CD14-positive monocyte (primary cell): Measurements from ENCODE around the gene AP1AR. TPM values are rescaled to one million over a fixed set of nuclear protein-coding genes. Genes with fewer than 3 reads are reported as not detected.
A peak's percentile ranks its signal among the peaks of the same experiment; 100 is the strongest.

Source experiments
- DNase-seq, 3 donors: peaks; one replicate each; pipeline ENCODE4 v3.0.0-alpha.2; 2011 to 2022
- H2AFZ ChIP-seq: 2 replicates; pipeline ENCODE4 v1.6.0; 2012; ENCODE audit warnings: mild to moderate bottlenecking, low read depth, low read length, inconsistent platforms; ENCODE audit not compliant: insufficient read depth, poor library complexity, severe bottlenecking
- H3K27ac ChIP-seq, 2 donors: 1 replicate in 1 of 2; 2 replicates in 1 of 2; pipeline ENCODE4 v1.5.1; 2012 to 2013; ENCODE audit warnings: low read length in 2 of 2, control low read depth in 1 of 2, inconsistent platforms in 1 of 2, low read depth in 1 of 2, mild to moderate bottlenecking in 1 of 2
- H3K27me3 ChIP-seq, 2 donors: one replicate each; pipeline versions ENCODE4 v1.6.0 to v1.6.1; 2011 to 2013; ENCODE audit warnings: low read length in 2 of 2; ENCODE audit not compliant: control insufficient read depth in 2 of 2, insufficient read depth in 2 of 2
- H3K36me3 ChIP-seq, 2 donors: replicated peaks in 1 of 2; 1 replicate in 1 of 2; 2 replicates in 1 of 2; pipeline versions ENCODE4 v1.5.1 to v1.6.1; 2012 to 2013; ENCODE audit warnings: low read length in 2 of 2, control low read depth in 1 of 2, inconsistent platforms in 1 of 2, mild to moderate bottlenecking in 1 of 2; ENCODE audit not compliant: insufficient read depth in 2 of 2, control insufficient read depth in 1 of 2
- H3K4me1 ChIP-seq, 2 donors: 1 replicate in 1 of 2; 2 replicates in 1 of 2; pipeline versions ENCODE4 v1.5.1 to v1.6.1; 2012 to 2013; ENCODE audit warnings: low read length in 2 of 2, control low read depth in 1 of 2, inconsistent platforms in 1 of 2, mild to moderate bottlenecking in 1 of 2, moderate library complexity in 1 of 2; ENCODE audit not compliant: insufficient read depth in 2 of 2, control insufficient read depth in 1 of 2
- H3K4me2 ChIP-seq: replicated peaks from 2 replicates; pipeline ENCODE3; 2012; ENCODE audit warnings: low read length, moderate library complexity, mild to moderate bottlenecking; ENCODE audit not compliant: poor library complexity, severe bottlenecking; ENCODE audit errors: extremely low read depth
- H3K4me3 ChIP-seq, 3 experiments: fragments of 200-600 bp in 1 of 3; sonication (generic) in 1 of 3; replicated peaks in 1 of 3; 1 replicate in 2 of 3; 2 replicates in 1 of 3; pipeline ENCODE4 v1.5.1; 2011 to 2013; ENCODE audit warnings: low read length in 3 of 3, mild to moderate bottlenecking in 3 of 3, control low read depth in 2 of 3, low read depth in 2 of 3, inconsistent platforms in 1 of 3, moderate library complexity in 1 of 3
- H3K79me2 ChIP-seq: 2 replicates; pipeline ENCODE4 v1.6.0; 2012; ENCODE audit warnings: mild to moderate bottlenecking, control low read depth, inconsistent platforms, low read length, moderate library complexity; ENCODE audit not compliant: insufficient read depth
- H3K9ac ChIP-seq: 2 replicates; pipeline ENCODE4 v1.6.0; 2017; ENCODE audit warnings: low read length, mild to moderate bottlenecking; ENCODE audit not compliant: insufficient read depth, poor library complexity, severe bottlenecking
- H3K9me3 ChIP-seq, 2 donors: replicated peaks in 1 of 2; 1 replicate in 1 of 2; 2 replicates in 1 of 2; pipeline versions ENCODE4 v1.5.1 to v1.6.1; 2012 to 2013; ENCODE audit warnings: low read length in 2 of 2, control low read depth in 1 of 2; ENCODE audit not compliant: control insufficient read depth in 1 of 2, insufficient read depth in 1 of 2
- H4K20me1 ChIP-seq: 2 replicates; pipeline ENCODE4 v1.6.0; 2012; ENCODE audit warnings: mild to moderate bottlenecking, low read length, control low read depth, moderate library complexity; ENCODE audit not compliant: insufficient read depth
- H3K27ac Mint-ChIP-seq, 7 donors: one replicate each; pipeline ENCODE4 v1.8.0; 2020; ENCODE audit warnings: mild to moderate bottlenecking in 7 of 7, mixed read lengths in 7 of 7, moderate library complexity in 6 of 7, inconsistent platforms in 2 of 7
- H3K27me3 Mint-ChIP-seq, 3 donors: one replicate each; pipeline ENCODE4 v1.8.0; 2021 to 2022; ENCODE audit warnings: low read depth in 3 of 3, mild to moderate bottlenecking in 3 of 3, mixed read lengths in 3 of 3, moderate library complexity in 3 of 3, inconsistent platforms in 1 of 3
- H3K36me3 Mint-ChIP-seq, 2 donors: one replicate each; pipeline ENCODE4 v1.8.0; 2020; ENCODE audit warnings: mixed read lengths in 2 of 2, inconsistent platforms in 1 of 2, mild to moderate bottlenecking in 1 of 2
- H3K4me1 Mint-ChIP-seq: one replicate; pipeline ENCODE4 v1.8.0; 2020; ENCODE audit warnings: mild to moderate bottlenecking, mixed read lengths
- H3K4me3 Mint-ChIP-seq, 2 donors: one replicate each; pipeline ENCODE4 v1.8.0; 2020; ENCODE audit warnings: mild to moderate bottlenecking in 2 of 2, mixed read lengths in 2 of 2, moderate library complexity in 1 of 2
- H3K9me3 Mint-ChIP-seq, 7 donors: one replicate each; pipeline ENCODE4 v1.8.0; 2020 to 2022; ENCODE audit warnings: mixed read lengths in 7 of 7, mild to moderate bottlenecking in 6 of 7, moderate library complexity in 6 of 7, inconsistent platforms in 2 of 7
- WGBS: methylation state at CpG from one replicate; pipeline ENCODE4 v1.1.5; 2013; ENCODE audit warnings: missing lambda C conversion rate; ENCODE audit not compliant: insufficient coverage; 5-methylcytosine and 5-hydroxymethylcytosine counted together
- intact Hi-C, 2 donors: fragments of 100-400 bp; cut with micrococcal nuclease; formaldehyde crosslinking; loops; one replicate each; pipeline versions ENCODE4 v1.15.0 to v1.15.1; 2023
- polyA minus RNA-seq: library from RNA; depleted of rRNA, polyadenylated mRNA; stranded (reverse); fragments of >200 nt; gene quantifications from 2 replicates; pipeline ENCODE4 v1.2.3, GENCODE V29; 2012
- polyA plus RNA-seq, 3 donors: library from polyadenylated mRNA; depleted of rRNA in 1 of 3; unstranded in 2 of 3; stranded (reverse) in 1 of 3; fragments of 300-500 nt in 2 of 3; fragments of >200 nt in 1 of 3; fragmentation: Illumina TruSeq in 2 of 3; gene quantifications; 1 replicate in 2 of 3; 2 replicates in 1 of 3; pipeline ENCODE4 v1.2.3, GENCODE V29; 2012 to 2021
- total RNA-seq, 12 experiments: library from RNA in 1 of 12; stranded (reverse) in 1 of 12; fragments of 120-200 nt in 1 of 12; gene quantifications; one replicate each; pipeline ENCODE4 v1.2.4 and lab custom pipeline; 2013 to 2026; ENCODE audit warnings: mixed read lengths in 6 of 12, inconsistent platforms in 1 of 12
- TF ChIP-seq, protein P1 (sequence below): fragments of 200-600 bp; IDR thresholded peaks from one replicate; pipeline ENCODE4 v1.8.0; 2022; ENCODE audit warnings: antibody characterized with exemption, mild to moderate bottlenecking

Gene AP1AR, protein sequence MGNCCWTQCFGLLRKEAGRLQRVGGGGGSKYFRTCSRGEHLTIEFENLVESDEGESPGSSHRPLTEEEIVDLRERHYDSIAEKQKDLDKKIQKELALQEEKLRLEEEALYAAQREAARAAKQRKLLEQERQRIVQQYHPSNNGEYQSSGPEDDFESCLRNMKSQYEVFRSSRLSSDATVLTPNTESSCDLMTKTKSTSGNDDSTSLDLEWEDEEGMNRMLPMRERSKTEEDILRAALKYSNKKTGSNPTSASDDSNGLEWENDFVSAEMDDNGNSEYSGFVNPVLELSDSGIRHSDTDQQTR
- 21.3 TPM for total RNA-seq (2013)
- polyA plus RNA-seq, result 10 to 100 TPM in 2 of 3 donors, 1 to 10 TPM in 1; 6.1 to 15.8 (median 14.6) TPM
- 8.3 and 8.9 TPM in 2 replicates for polyA minus RNA-seq
- total RNA-seq (lab: John Stamatoyannopoulos, UW), result 14.4 to 47.0 (median 34.4) reads per million in 11 experiments

DNA sequence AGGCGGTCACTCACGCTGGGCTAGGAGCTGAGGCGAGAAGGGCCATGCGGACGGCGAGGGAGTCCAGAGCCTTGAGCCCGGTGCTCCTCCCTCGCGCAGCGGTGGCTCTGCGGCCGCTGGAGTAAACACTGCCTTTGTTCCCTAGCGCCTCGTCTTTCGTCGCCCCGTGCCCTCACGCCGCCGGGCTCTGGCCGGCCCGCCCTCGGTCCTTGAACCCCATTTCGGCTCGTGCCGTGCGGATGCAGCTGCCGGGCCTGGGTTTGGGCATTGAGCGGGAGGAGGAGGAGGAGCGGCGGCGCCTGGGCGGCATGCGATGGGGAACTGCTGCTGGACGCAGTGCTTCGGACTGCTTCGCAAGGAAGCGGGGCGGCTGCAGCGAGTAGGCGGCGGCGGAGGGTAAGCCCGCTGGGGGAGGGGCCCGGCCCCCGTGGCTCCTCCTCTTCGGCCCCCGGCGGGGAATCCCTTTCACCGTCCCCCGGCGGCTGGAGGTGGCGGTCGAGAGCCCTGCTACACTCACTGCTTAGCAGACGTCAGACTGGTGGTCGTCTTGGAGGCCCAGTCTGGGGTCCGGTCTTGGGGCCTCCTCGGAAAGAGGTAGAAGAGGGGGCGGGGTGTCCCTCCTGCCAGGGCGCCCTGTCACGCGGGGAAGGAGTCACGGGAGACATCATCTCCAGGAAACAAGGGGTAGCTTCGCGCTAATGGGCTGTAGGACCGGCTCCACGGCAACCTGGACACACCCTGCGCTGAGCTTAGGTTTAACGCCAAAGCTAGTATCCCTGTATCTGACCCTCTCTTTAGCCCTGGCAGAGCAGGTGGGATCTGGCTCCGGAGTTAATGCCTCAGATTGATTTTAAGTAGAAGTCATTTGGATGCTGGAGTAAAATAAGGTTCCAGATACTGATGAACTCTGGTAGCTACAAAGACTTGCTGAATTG is at the start of gene AP1AR:
AP1AR (plus strand) TSS at position 9 of the 935 bp plus-strand sequence; CDS start at position 314, 305 bp downstream.
- peaks cover 19% of the 10 kb centered on the region for H3K4me1 Mint-ChIP-seq
- peak within 1 kb of the TSS; percentile 93 to 99 for H3K4me3 Mint-ChIP-seq
- TF ChIP-seq, protein P1, sequence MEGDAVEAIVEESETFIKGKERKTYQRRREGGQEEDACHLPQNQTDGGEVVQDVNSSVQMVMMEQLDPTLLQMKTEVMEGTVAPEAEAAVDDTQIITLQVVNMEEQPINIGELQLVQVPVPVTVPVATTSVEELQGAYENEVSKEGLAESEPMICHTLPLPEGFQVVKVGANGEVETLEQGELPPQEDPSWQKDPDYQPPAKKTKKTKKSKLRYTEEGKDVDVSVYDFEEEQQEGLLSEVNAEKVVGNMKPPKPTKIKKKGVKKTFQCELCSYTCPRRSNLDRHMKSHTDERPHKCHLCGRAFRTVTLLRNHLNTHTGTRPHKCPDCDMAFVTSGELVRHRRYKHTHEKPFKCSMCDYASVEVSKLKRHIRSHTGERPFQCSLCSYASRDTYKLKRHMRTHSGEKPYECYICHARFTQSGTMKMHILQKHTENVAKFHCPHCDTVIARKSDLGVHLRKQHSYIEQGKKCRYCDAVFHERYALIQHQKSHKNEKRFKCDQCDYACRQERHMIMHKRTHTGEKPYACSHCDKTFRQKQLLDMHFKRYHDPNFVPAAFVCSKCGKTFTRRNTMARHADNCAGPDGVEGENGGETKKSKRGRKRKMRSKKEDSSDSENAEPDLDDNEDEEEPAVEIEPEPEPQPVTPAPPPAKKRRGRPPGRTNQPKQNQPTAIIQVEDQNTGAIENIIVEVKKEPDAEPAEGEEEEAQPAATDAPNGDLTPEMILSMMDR, result no peak
- H3K9me3 Mint-ChIP-seq, result no peaks in the 10 kb centered on the region
- peak within 1 kb of the TSS; percentile 99 for H3K27ac ChIP-seq
- H3K36me3 ChIP-seq, result no peaks in the 10 kb centered on the region
- DNase-seq, result peak; percentile 71 to 83 (median 81)
- intact Hi-C loops, result loop anchor here (2.0 to 10.0 kb wide), 3 partner anchors 83 to 133 kb away; partner anchors contain the start of gene FAM241A (in 1 of the 2)
- H3K27me3 ChIP-seq, result no peaks in the 10 kb centered on the region
- H3K4me1 ChIP-seq, result peaks cover 20% of the 10 kb centered on the region in 2 donors
- no peaks in the 10 kb centered on the region for H3K9me3 ChIP-seq
- H3K79me2 ChIP-seq, result peaks cover 35% of the 10 kb centered on the region
- H4K20me1 ChIP-seq, result no peaks in the 10 kb centered on the region
- H3K27me3 Mint-ChIP-seq, result peaks cover 0 to 2% (median 2%) of the 10 kb centered on the region in 3 donors
- H3K36me3 Mint-ChIP-seq, result peaks cover 2 to 9% of the 10 kb centered on the region in 2 donors
- H2AFZ ChIP-seq, result peak within 1 kb of the TSS; percentile 88
- WGBS, result under 1% methylated on average over 69 of the region's 70 CpGs
- H3K4me3 ChIP-seq, result peak within 1 kb of the TSS; percentile 71 to 90 (median 83)
- peak within 1 kb of the TSS; percentile 85 for H3K4me2 ChIP-seq
- peak within 1 kb of the TSS; percentile 94 for H3K9ac ChIP-seq
- peak within 1 kb of the TSS; percentile 98 to 100 (median 99) for H3K27ac Mint-ChIP-seq

DNA sequence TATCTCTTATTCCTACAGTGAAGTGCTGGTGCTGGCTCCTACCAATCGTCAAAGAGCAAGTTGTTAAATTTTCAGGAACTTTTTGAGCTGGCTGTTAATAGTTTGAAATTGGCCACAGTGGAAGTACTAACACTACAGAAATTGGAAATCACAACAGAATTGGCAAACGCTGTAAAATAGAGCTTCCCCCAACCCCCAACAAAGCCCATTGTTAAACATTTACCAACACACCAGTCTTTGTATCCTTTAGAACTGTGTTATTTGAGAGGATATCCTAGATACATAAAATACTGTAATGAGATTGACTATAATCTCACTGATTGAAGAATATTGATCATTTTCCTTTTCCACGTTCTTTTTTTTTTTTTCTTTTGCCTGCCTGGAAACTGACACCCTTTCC is 49.0 kb upstream of the AP1AR start:
- H3K27ac ChIP-seq, result no peak overlapping the region
- no peak for DNase-seq
- H4K20me1 ChIP-seq, result no peaks in the 10 kb centered on the region
- H3K9me3 Mint-ChIP-seq, result no peaks in the 10 kb centered on the region
- H3K27ac Mint-ChIP-seq, result peak overlapping the region in 1 of 7 donors; percentile 32
- TF ChIP-seq, protein P1, result no peak
- no peak overlapping the region for H3K4me2 ChIP-seq
- H2AFZ ChIP-seq, result no peak overlapping the region
- H3K27me3 ChIP-seq, result no peaks in the 10 kb centered on the region
- intact Hi-C loops, result no loop called here
- H3K79me2 ChIP-seq, result no peaks in the 10 kb centered on the region
- peaks cover 16 to 18% of the 10 kb centered on the region in 2 donors for H3K36me3 Mint-ChIP-seq
- peaks cover 34% of the 10 kb centered on the region for H3K4me1 Mint-ChIP-seq
- H3K4me1 ChIP-seq, result peaks cover 20 to 25% of the 10 kb centered on the region in 2 donors
- no CpG with 5 or more reads among the region's 3 CpGs for WGBS
- no peak overlapping the region for H3K9ac ChIP-seq
- no peaks in the 10 kb centered on the region for H3K36me3 ChIP-seq
- H3K4me3 Mint-ChIP-seq, result no peak overlapping the region
- H3K27me3 Mint-ChIP-seq, result no peaks in the 10 kb centered on the region
- H3K9me3 ChIP-seq, result no peaks in the 10 kb centered on the region
- H3K4me3 ChIP-seq, result no peak overlapping the region
